GM12878 (cell line): Measurements from ENCODE around the gene MRAS. TPM values are rescaled to one million over a fixed set of nuclear protein-coding genes. Genes with fewer than 3 reads are reported as not detected.

Source experiments
- ATAC-seq: fragments of 200-7000 bp; cut with Tn5 transposase; 3 replicates; pipeline ENCODE4 v1.9.1; 2020; ENCODE audit warnings: mild to moderate bottlenecking, moderate library complexity
- BruUV-seq: library from RNA; stranded (reverse); fragments of 400-500 nt; replicated peaks from 2 replicates; lab custom pipeline; 2021; lab: Mats Ljungman, UMichigan
- CTCF ChIA-PET: fragments of 300-600 bp; sonication (Branson Sonifier 250); formaldehyde crosslinking; extraction: SDS; loops from one replicate; lab custom pipeline; 2021; ENCODE audit warnings: inconsistent platforms; lab: Yijun Ruan, JAX
- POLR2A ChIA-PET: fragments of 350-600 bp; formaldehyde crosslinking; extraction: SDS; loops from one replicate; lab custom pipeline; 2021; ENCODE audit warnings: inconsistent platforms; lab: Charles Lee
- RAD21 ChIA-PET: fragments of 300-600 bp; sonication (Branson Sonifier 250); formaldehyde crosslinking; loops from one replicate; lab custom pipeline; 2023; ENCODE audit warnings: antibody characterized with exemption; ENCODE audit not compliant: unreplicated experiment; lab: Charles Lee
- SMC1A ChIA-PET: fragments of 300-600 bp; sonication (Branson Sonifier 250); formaldehyde crosslinking; loops from one replicate; lab custom pipeline; 2023; ENCODE audit not compliant: unreplicated experiment, uncharacterized antibody; lab: Charles Lee
- DNase-seq: peaks from one replicate; pipeline ENCODE4 v3.0.0-alpha.2; 2011; ENCODE audit warnings: low read depth, low spot score
- FAIRE-seq: peaks from 3 replicates; lab custom pipeline; 2011; peaks lifted over from hg19 to GRCh38; lab: Jason Lieb, UNC
- H2AFZ ChIP-seq: 2 replicates; pipeline ENCODE4 v1.6.0; 2011; ENCODE audit warnings: low read depth, low read length, control low read depth; ENCODE audit not compliant: control insufficient read depth
- H3K27ac ChIP-seq: 2 replicates; pipeline ENCODE4 v1.5.1; 2011; ENCODE audit warnings: control low read depth; ENCODE audit not compliant: control insufficient read depth, insufficient read depth
- H3K27me3 ChIP-seq, 2 experiments: replicated peaks in 1 of 2; 2 replicates each; pipeline versions ENCODE4 v1.6.0 to v1.6.1; 2011; ENCODE audit warnings: low read length in 1 of 2; ENCODE audit not compliant: control insufficient read depth in 2 of 2, insufficient read depth in 2 of 2
- H3K36me3 ChIP-seq, 2 experiments: 2 replicates each; pipeline ENCODE4 v1.5.1; 2011; ENCODE audit warnings: low read length in 1 of 2; ENCODE audit not compliant: control insufficient read depth in 2 of 2, insufficient read depth in 2 of 2
- H3K4me1 ChIP-seq: 2 replicates; pipeline ENCODE4 v1.6.1; 2011; ENCODE audit warnings: mild to moderate bottlenecking, low read length, moderate library complexity, mixed read lengths; ENCODE audit not compliant: control insufficient read depth, insufficient read depth
- H3K4me2 ChIP-seq: 2 replicates; pipeline ENCODE4 v1.6.0; 2011; ENCODE audit warnings: control low read depth; ENCODE audit not compliant: control insufficient read depth, insufficient read depth
- H3K4me3 ChIP-seq: fragments of 200-600 bp; sonication (generic); 2 replicates; pipeline ENCODE4 v1.5.1; 2016
- H3K79me2 ChIP-seq: 2 replicates; pipeline ENCODE4 v1.6.0; 2011; ENCODE audit warnings: low read length; ENCODE audit not compliant: control insufficient read depth, insufficient read depth
- H3K9ac ChIP-seq: 2 replicates; pipeline ENCODE4 v1.8.0; 2011; ENCODE audit warnings: low read length, control low read depth, mixed read lengths; ENCODE audit not compliant: control insufficient read depth, insufficient read depth
- H3K9me3 ChIP-seq: replicated peaks from 3 replicates; pipeline ENCODE4 v1.5.1; 2011; ENCODE audit warnings: mild to moderate bottlenecking, low read length; ENCODE audit not compliant: control insufficient read depth, insufficient read depth
- H4K20me1 ChIP-seq: 2 replicates; pipeline ENCODE4 v1.6.0; 2011; ENCODE audit not compliant: control insufficient read depth, insufficient read depth
- CREB1 ChIP-seq: IDR thresholded peaks from 2 replicates; pipeline ENCODE4 v1.6.1; 2012; ENCODE audit warnings: low read depth, mild to moderate bottlenecking, inconsistent platforms
- EED ChIP-seq: sonication (generic); IDR thresholded peaks from 2 replicates; pipeline ENCODE4 v1.6.1; 2016; ENCODE audit warnings: antibody characterized with exemption, low read depth
- JUND ChIP-seq: IDR thresholded peaks from 2 replicates; pipeline ENCODE4 v1.6.1; 2012; ENCODE audit warnings: low read depth, mild to moderate bottlenecking, low read length, improper control_type of control experiment, moderate library complexity
- MTA3 ChIP-seq: IDR thresholded peaks from 2 replicates; pipeline ENCODE4 v1.6.1; 2012; ENCODE audit warnings: low read length, inconsistent platforms, borderline replicate concordance
- NFYA ChIP-seq: IDR thresholded peaks from 2 replicates; pipeline ENCODE4 v1.6.1; 2011; ENCODE audit warnings: low read depth, mild to moderate bottlenecking, low read length, improper control_type of control experiment, borderline replicate concordance
- NRF1 ChIP-seq: conservative IDR thresholded peaks from 2 replicates; pipeline ENCODE4 v1.6.1; 2011; ENCODE audit warnings: mild to moderate bottlenecking, low read depth, low read length, improper control_type of control experiment
- PAX8 ChIP-seq: fragments of 450-650 bp; IDR thresholded peaks from 2 replicates; pipeline ENCODE4 v1.6.1; 2017; ENCODE audit warnings: mild to moderate bottlenecking, moderate library complexity
- POLR2AphosphoS5 ChIP-seq: IDR thresholded peaks from 2 replicates; pipeline ENCODE4 v1.6.1; 2011; ENCODE audit warnings: mild to moderate bottlenecking, low read length, inconsistent platforms
- POU2F2 ChIP-seq: IDR thresholded peaks from 3 replicates; pipeline ENCODE4 v1.6.1; 2011; ENCODE audit warnings: low read depth, mild to moderate bottlenecking, low read length, borderline replicate concordance
- RB1 ChIP-seq: fragments of 450-650 bp; formaldehyde crosslinking; IDR thresholded peaks from 2 replicates; pipeline ENCODE4 v1.6.1; 2017; ENCODE audit warnings: mild to moderate bottlenecking, borderline replicate concordance
- WGBS: methylation state at CpG from one replicate; pipeline ENCODE4 v1.1.6; 2016; ENCODE audit warnings: low lambda C conversion rate; ENCODE audit not compliant: insufficient replicate concordance, insufficient coverage; ENCODE audit errors: missing lambda C conversion rate; 5-methylcytosine and 5-hydroxymethylcytosine counted together
- in situ Hi-C: fragments of 300-500 bp; cut with MboI; formaldehyde crosslinking; loops from 9 replicates; pipeline ENCODE4 v1.14.3; 2018; ENCODE audit warnings: mixed read lengths
- intact Hi-C: fragments of 100-400 bp; cut with micrococcal nuclease; formaldehyde crosslinking; loops from one replicate; pipeline ENCODE4 v1.14.2; 2022; ENCODE audit not compliant: unreplicated experiment
- polyA plus RNA-seq, 11 experiments: library from polyadenylated mRNA; depleted of rRNA in 4 of 11; unstranded in 6 of 11; stranded (reverse) in 5 of 11; fragments of >200 nt; fragmentation: Nextera tagmentation in 4 of 11; fragmentation: Illumina TruSeq in 1 of 11; extraction: Ambion mirVana in 4 of 11; extraction: Trizol in 1 of 11; gene quantifications; 1 replicate in 1 of 11; 2 replicates in 10 of 11; pipeline versions ENCODE4 v1.2.1 to v1.2.3, GENCODE V29; 2011 to 2016; ENCODE audit warnings: inconsistent platforms in 2 of 11, missing spikeins in 2 of 11, low read depth in 1 of 11
- total RNA-seq, 4 experiments: library from RNA; depleted of rRNA in 3 of 4; stranded (reverse); fragments of >200 nt in 3 of 4; fragmentation: Illumina TruSeq in 1 of 4; extraction: Trizol in 1 of 4; gene quantifications; 2 replicates each; pipeline versions ENCODE4 v1.2.1 to v1.2.3, GENCODE V29; 2013 to 2021
- TF ChIP-seq, protein P1 (sequence below): IDR thresholded peaks from 2 replicates; pipeline ENCODE4 v1.6.1; 2011; ENCODE audit warnings: mild to moderate bottlenecking, low read depth, low read length, moderate library complexity; ENCODE audit not compliant: insufficient replicate concordance
- TF ChIP-seq, protein P2 (sequence below): fragments of 450-650 bp; IDR thresholded peaks from 2 replicates; pipeline ENCODE4 v1.6.1; 2017; ENCODE audit warnings: mild to moderate bottlenecking
- TF ChIP-seq, protein P3 (sequence below): IDR thresholded peaks from 2 replicates; pipeline ENCODE4 v1.6.1; 2011; ENCODE audit warnings: borderline replicate concordance, low read depth, mild to moderate bottlenecking, moderate library complexity, low read length; ENCODE audit not compliant: insufficient read depth, poor library complexity, severe bottlenecking

MRAS gene
- total and polyA plus RNA-seq, 10 of the 15 experiments (the other 5 are each of a cell fraction or from before 2014, with no cell fraction given): 0.01 to 0.44 (median 0.17) TPM; not detected in 6

DNA sequence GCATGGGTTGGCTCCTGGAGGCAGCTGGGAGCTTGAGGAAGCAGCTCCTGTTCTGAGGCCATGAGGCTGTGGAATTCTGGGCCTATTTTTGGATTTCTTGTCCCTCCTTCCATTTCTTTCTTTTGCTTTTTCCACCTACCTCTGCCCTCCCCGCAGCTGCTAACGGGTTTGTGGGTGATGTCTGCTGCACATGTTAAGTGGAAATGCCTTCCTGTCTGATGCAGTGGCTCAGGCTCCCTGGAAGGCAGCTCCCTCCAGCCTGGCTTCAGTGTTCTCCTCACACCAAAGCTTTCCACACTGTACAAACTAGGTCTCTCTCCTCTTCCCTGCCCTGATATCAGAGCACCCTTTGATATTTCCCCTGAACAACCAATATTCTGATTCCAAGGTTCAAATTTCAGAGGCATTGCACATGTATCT lies 52.3 kb downstream of the MRAS start:
- in situ Hi-C loops: no loop called here
- ATAC-seq: no peak
- no peak overlapping the region for H3K27ac ChIP-seq
- no peak for TF ChIP-seq PAX8
- TF ChIP-seq RB1: no peak
- TF ChIP-seq, protein P1, sequence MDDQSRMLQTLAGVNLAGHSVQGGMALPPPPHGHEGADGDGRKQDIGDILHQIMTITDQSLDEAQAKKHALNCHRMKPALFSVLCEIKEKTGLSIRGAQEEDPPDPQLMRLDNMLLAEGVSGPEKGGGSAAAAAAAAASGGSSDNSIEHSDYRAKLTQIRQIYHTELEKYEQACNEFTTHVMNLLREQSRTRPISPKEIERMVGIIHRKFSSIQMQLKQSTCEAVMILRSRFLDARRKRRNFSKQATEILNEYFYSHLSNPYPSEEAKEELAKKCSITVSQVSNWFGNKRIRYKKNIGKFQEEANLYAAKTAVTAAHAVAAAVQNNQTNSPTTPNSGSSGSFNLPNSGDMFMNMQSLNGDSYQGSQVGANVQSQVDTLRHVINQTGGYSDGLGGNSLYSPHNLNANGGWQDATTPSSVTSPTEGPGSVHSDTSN: no peak
- no peak for TF ChIP-seq CREB1
- no peak for TF ChIP-seq POLR2AphosphoS5
- no peak for TF ChIP-seq NRF1
- TF ChIP-seq EED: no peak
- TF ChIP-seq JUND: no peak
- TF ChIP-seq, protein P2, sequence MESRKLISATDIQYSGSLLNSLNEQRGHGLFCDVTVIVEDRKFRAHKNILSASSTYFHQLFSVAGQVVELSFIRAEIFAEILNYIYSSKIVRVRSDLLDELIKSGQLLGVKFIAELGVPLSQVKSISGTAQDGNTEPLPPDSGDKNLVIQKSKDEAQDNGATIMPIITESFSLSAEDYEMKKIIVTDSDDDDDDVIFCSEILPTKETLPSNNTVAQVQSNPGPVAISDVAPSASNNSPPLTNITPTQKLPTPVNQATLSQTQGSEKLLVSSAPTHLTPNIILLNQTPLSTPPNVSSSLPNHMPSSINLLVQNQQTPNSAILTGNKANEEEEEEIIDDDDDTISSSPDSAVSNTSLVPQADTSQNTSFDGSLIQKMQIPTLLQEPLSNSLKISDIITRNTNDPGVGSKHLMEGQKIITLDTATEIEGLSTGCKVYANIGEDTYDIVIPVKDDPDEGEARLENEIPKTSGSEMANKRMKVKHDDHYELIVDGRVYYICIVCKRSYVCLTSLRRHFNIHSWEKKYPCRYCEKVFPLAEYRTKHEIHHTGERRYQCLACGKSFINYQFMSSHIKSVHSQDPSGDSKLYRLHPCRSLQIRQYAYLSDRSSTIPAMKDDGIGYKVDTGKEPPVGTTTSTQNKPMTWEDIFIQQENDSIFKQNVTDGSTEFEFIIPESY: no peak
- TF ChIP-seq NFYA: no peak
- TF ChIP-seq MTA3: no peak
- TF ChIP-seq, protein P3, sequence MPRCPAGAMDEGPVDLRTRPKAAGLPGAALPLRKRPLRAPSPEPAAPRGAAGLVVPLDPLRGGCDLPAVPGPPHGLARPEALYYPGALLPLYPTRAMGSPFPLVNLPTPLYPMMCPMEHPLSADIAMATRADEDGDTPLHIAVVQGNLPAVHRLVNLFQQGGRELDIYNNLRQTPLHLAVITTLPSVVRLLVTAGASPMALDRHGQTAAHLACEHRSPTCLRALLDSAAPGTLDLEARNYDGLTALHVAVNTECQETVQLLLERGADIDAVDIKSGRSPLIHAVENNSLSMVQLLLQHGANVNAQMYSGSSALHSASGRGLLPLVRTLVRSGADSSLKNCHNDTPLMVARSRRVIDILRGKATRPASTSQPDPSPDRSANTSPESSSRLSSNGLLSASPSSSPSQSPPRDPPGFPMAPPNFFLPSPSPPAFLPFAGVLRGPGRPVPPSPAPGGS: no peak
- no peak for TF ChIP-seq POU2F2
- TF ChIP-seq, all 136 proteins: peak for 0
- no peak overlapping the region for H2AFZ ChIP-seq
- H3K79me2 ChIP-seq: no peaks in the 10 kb centered on the region
- 9% methylated on average over 2 of the region's 2 CpGs for WGBS
- ChIA-PET POLR2A (no interaction called here), RAD21 (no interaction called here), CTCF (interaction anchor here (1.3 to 1.7 kb wide), 2 partner anchors 17 to 27 kb away, joined by 3 to 4 read pairs; no protein-coding TSS in a partner anchor), SMC1A (no interaction called here)
- H3K9ac ChIP-seq: no peak overlapping the region
- FAIRE-seq (no peak), DNase-seq (no peak)
- H3K4me3 ChIP-seq: no peak overlapping the region
- H3K4me1 ChIP-seq: no peaks in the 10 kb centered on the region
- no peaks in the 10 kb centered on the region for H3K36me3 ChIP-seq
- no peaks in the 10 kb centered on the region for H3K9me3 ChIP-seq
- no peak overlapping the region for H3K4me2 ChIP-seq
- no peaks in the 10 kb centered on the region; a peak in 2 of 4 replicates for H3K27me3 ChIP-seq
- BruUV-seq: no TSS peak
- intact Hi-C loops: no loop called here
- H4K20me1 ChIP-seq: no peaks in the 10 kb centered on the region
